ENCODE measurements around the gene TUBB8B. TPM values are rescaled to one million over a fixed set of nuclear protein-coding genes. Genes with fewer than 3 reads are reported as not detected.
"Not testable (repeated sequence)": the region's sequence is repeated elsewhere in the genome, so short reads cannot be mapped to it uniquely, and the experiment has no call there.

TUBB8B gene
- total RNA-seq, 2 experiments from 2014 or later = not detected

GRCh38 chr18:80202-80601 is 30.8 kb upstream of the TUBB8B start:
- DNase-seq; H3K9me3 Mint-ChIP-seq (ENCODE audit: insufficient read depth); POLR2A ChIA-PET; H3K27ac Mint-ChIP-seq; H3K27me3 Mint-ChIP-seq (ENCODE audit: low read depth); H3K4me3 Mint-ChIP-seq; CTCF ChIA-PET; ATAC-seq; H3K4me1 Mint-ChIP-seq (ENCODE audit: low read depth); H3K36me3 Mint-ChIP-seq (ENCODE audit: low read depth): not testable (repeated sequence)

- POLR2A ChIA-PET; ATAC-seq; H3K4me3 Mint-ChIP-seq; H3K36me3 Mint-ChIP-seq (ENCODE audit: low read depth); H3K27me3 Mint-ChIP-seq (ENCODE audit: low read depth); H3K9me3 Mint-ChIP-seq (ENCODE audit: insufficient read depth); H3K4me1 Mint-ChIP-seq (ENCODE audit: low read depth); DNase-seq; H3K27ac Mint-ChIP-seq; CTCF ChIA-PET: not testable (repeated sequence)
Observed at GRCh38 chr18:75525-76160, 26.2 kb upstream of the TUBB8B start.

GRCh38 chr18:73181-73777 is 23.9 kb upstream of the TUBB8B start:
- H3K4me3 Mint-ChIP-seq; DNase-seq; H3K4me1 Mint-ChIP-seq (ENCODE audit: low read depth); H3K27ac Mint-ChIP-seq; CTCF ChIA-PET; H3K9me3 Mint-ChIP-seq (ENCODE audit: insufficient read depth); POLR2A ChIA-PET; H3K36me3 Mint-ChIP-seq (ENCODE audit: low read depth); H3K27me3 Mint-ChIP-seq (ENCODE audit: low read depth); ATAC-seq: not testable (repeated sequence)

GRCh38 chr18:67701-68100 is 18.3 kb upstream of the TUBB8B start:
- H3K9me3 Mint-ChIP-seq (ENCODE audit: insufficient read depth); H3K4me3 Mint-ChIP-seq; ATAC-seq; H3K27ac Mint-ChIP-seq; DNase-seq; H3K27me3 Mint-ChIP-seq (ENCODE audit: low read depth); CTCF ChIA-PET; H3K36me3 Mint-ChIP-seq (ENCODE audit: low read depth); H3K4me1 Mint-ChIP-seq (ENCODE audit: low read depth); POLR2A ChIA-PET: not testable (repeated sequence)

GRCh38 chr18:64279-64678 is 14.9 kb upstream of the TUBB8B start:
- H3K9me3 Mint-ChIP-seq (ENCODE audit: insufficient read depth); H3K4me1 Mint-ChIP-seq (ENCODE audit: low read depth); H3K36me3 Mint-ChIP-seq (ENCODE audit: low read depth); DNase-seq; H3K4me3 Mint-ChIP-seq; H3K27ac Mint-ChIP-seq; CTCF ChIA-PET; ATAC-seq; H3K27me3 Mint-ChIP-seq (ENCODE audit: low read depth); POLR2A ChIA-PET: not testable (repeated sequence)

GRCh38 chr18:63656-64055 is 14.2 kb upstream of the TUBB8B start:
- H3K27me3 Mint-ChIP-seq (ENCODE audit: low read depth); H3K27ac Mint-ChIP-seq; ATAC-seq; H3K4me1 Mint-ChIP-seq (ENCODE audit: low read depth); POLR2A ChIA-PET; CTCF ChIA-PET; H3K36me3 Mint-ChIP-seq (ENCODE audit: low read depth); DNase-seq; H3K4me3 Mint-ChIP-seq; H3K9me3 Mint-ChIP-seq (ENCODE audit: insufficient read depth): not testable (repeated sequence)

GRCh38 chr18:54388-54787 is 5.0 kb upstream of the TUBB8B start:
- not testable (repeated sequence) for DNase-seq

GRCh38 chr18:48696-49095 is 719 bp downstream of the TUBB8B start:
- DNase-seq; H3K4me1 Mint-ChIP-seq (ENCODE audit: low read depth); POLR2A ChIA-PET; H3K27me3 Mint-ChIP-seq (ENCODE audit: low read depth); CTCF ChIA-PET; H3K4me3 Mint-ChIP-seq; H3K27ac Mint-ChIP-seq; ATAC-seq; H3K9me3 Mint-ChIP-seq (ENCODE audit: insufficient read depth); H3K36me3 Mint-ChIP-seq (ENCODE audit: low read depth): not testable (repeated sequence)

More at GRCh38 chr18:54388-54787, 5.0 kb upstream of the TUBB8B start:
- ATAC-seq; H3K4me1 Mint-ChIP-seq (ENCODE audit: low read depth); H3K27ac Mint-ChIP-seq; H3K4me3 Mint-ChIP-seq; H3K36me3 Mint-ChIP-seq (ENCODE audit: low read depth); POLR2A ChIA-PET; CTCF ChIA-PET; H3K9me3 Mint-ChIP-seq (ENCODE audit: insufficient read depth); H3K27me3 Mint-ChIP-seq (ENCODE audit: low read depth): not testable (repeated sequence)

- H3K36me3 Mint-ChIP-seq (ENCODE audit: low read depth); H3K27me3 Mint-ChIP-seq (ENCODE audit: low read depth); POLR2A ChIA-PET; DNase-seq; CTCF ChIA-PET; H3K4me3 Mint-ChIP-seq; ATAC-seq; H3K4me1 Mint-ChIP-seq (ENCODE audit: low read depth); H3K9me3 Mint-ChIP-seq (ENCODE audit: insufficient read depth); H3K27ac Mint-ChIP-seq: not testable (repeated sequence)
Observed at GRCh38 chr18:13177-13576, 36.2 kb downstream of the TUBB8B start.

- H3K27ac Mint-ChIP-seq; H3K9me3 Mint-ChIP-seq (ENCODE audit: insufficient read depth); ATAC-seq; POLR2A ChIA-PET; H3K36me3 Mint-ChIP-seq (ENCODE audit: low read depth); H3K4me3 Mint-ChIP-seq; CTCF ChIA-PET; H3K27me3 Mint-ChIP-seq (ENCODE audit: low read depth); DNase-seq; H3K4me1 Mint-ChIP-seq (ENCODE audit: low read depth): not testable (repeated sequence)
Observed at GRCh38 chr18:12773-13172, 36.6 kb downstream of the TUBB8B start.

- ATAC-seq; H3K27ac Mint-ChIP-seq; H3K36me3 Mint-ChIP-seq (ENCODE audit: low read depth); H3K4me3 Mint-ChIP-seq; H3K9me3 Mint-ChIP-seq (ENCODE audit: insufficient read depth); H3K27me3 Mint-ChIP-seq (ENCODE audit: low read depth); DNase-seq; H3K4me1 Mint-ChIP-seq (ENCODE audit: low read depth); CTCF ChIA-PET; POLR2A ChIA-PET: not testable (repeated sequence)
Observed at GRCh38 chr18:11383-12274, 37.8 kb downstream of the TUBB8B start.

GRCh38 chr18:10624-11184 is 38.7 kb downstream of the TUBB8B start:
- H3K9me3 Mint-ChIP-seq (ENCODE audit: insufficient read depth); H3K4me1 Mint-ChIP-seq (ENCODE audit: low read depth); H3K36me3 Mint-ChIP-seq (ENCODE audit: low read depth); CTCF ChIA-PET; DNase-seq; ATAC-seq; H3K27ac Mint-ChIP-seq; POLR2A ChIA-PET; H3K4me3 Mint-ChIP-seq; H3K27me3 Mint-ChIP-seq (ENCODE audit: low read depth): not testable (repeated sequence)

Data from activated CD8-positive, alpha-beta T cell treated with anti-CD3 and anti-CD28 coated beads, Interleukin-2, amount 10 ng/mL, durations not matched to agents 7 days and 5 days (primary cell).